Measurements from ENCODE around the gene AFF3.

AFF3 gene

GRCh38 chr2:99875627-99876201, 266.7 kb downstream of the AFF3 start:
- DNase-seq, result no peak

DNA sequence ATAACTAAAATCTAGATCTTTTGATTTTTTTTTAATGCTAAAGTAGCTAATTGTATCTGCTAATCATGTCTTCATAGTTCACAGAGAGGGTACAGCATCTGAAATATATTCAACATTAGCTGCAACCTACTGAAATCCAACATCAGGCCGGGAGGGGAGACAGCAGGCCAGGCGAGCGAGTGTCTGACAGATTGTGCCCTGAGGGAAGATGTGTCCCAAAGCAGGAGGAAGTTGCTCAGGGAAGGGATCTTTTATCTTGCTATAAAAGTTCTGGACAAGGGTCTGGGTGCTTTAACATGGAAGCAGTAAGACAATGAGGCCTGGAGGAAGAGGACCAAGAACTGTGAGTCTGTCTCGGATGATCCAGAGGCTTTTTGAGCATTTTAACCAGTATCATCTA, 274.1 kb downstream of the AFF3 start:
- DNase-seq, result no peak

- no peak for DNase-seq
Measured at GRCh38 chr2:99867770-99868169, 274.6 kb downstream of the AFF3 start.

GRCh38 chr2:99865818-99866676, 276.3 kb downstream of the AFF3 start:
- no peak for DNase-seq

GRCh38 chr2:99864561-99865553, 277.5 kb downstream of the AFF3 start:
- no peak for DNase-seq

DNA sequence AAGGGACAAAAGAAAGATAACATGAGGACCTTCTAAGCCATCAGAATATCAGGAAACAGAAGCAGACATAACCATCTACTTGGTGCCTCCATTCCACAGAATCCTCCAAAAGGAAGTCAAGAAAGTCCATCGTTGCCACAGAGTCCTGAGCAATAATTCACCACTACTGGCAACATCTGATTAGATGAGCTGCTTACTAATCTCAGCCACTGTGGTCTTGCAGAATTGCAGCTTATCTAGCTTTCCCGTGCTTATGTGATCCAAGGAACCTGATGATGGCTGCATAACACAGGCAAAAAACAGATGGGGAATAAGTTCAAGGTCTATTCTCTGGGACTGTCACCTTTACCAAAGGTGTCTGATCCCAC, 278.5 kb downstream of the AFF3 start:
- no peak for DNase-seq

DNA sequence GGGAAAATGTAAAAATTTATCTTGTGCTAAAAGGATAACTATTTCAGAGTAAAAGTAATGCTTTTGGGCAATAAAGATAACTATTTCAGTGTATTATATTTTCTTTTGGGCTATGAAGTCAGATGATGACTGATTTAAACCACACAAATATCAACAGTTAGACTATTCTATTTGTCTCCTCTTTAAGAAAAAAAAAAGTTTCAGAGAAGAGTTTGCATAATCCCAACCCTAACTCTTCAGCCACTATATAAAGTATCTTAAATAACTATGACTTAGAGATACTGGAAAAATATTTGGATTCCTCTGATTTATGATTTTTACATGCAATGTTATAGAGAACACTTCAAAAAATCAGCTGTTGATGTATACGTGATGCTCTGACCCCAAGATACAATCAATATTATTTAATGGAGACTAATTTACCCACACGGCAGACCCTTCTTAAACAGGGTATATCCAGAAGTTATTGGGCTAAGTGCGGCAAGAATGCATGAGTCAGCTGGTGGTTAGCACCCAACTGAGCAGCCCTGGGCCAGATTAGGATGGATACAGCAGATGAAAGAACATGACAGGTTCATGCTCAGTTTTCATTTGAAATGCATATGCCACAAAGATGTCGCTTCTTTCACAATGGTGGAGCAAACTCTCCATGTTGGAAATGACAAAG, 279.0 kb downstream of the AFF3 start:
- no peak for DNase-seq

- DNase-seq, result no peak
Measured at GRCh38 chr2:99862566-99862965, 279.8 kb downstream of the AFF3 start.

DNA sequence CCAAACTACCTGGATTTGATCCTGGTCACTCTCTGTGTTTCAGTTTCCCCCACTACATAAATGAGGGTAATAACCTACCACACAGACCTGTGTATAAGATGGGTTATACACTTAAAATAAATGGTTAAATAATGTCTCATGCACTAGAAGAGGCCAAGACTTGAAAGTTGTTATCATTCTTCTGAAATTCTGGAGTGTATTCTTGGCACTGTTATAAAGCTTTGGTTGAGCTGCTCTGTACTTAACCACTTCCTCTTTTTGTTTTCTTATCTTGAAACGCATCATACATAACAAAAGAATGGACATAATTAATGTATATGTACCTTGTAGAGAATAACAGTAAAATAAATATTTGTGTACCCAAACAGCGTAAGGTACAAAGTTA, 281.0 kb downstream of the AFF3 start:
- DNase-seq, result no peak

DNA sequence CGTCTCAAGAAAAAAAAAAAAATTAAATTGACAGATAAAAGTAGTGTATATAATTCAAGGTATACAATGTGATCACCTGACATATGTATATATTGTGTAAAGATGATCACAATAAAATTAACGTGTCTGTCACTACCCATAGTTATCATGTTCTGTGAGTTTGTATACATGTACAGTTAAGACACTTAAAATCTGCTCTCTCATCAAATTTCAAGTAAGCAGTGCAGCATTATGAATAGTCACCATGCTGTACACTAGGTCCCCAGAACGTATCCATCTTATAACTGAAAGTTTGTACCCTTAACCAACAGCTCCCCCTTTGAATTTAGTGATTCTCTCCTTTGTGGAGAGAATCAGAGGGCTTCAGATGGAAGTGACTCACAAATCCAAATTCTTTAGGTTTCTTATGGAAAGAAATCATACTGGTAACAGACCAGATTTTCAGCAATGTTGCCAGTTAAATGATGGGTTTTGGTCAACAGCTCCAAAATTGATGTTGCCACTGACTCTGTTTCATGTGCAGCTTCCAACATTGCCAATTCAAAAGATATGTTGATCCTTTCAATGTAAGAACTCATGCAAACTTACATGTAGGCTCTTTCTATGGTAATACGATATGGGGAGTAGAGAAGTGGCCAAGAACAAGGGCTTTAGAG, 281.5 kb downstream of the AFF3 start:
- DNase-seq, result no peak

- no peak for DNase-seq
Measured at GRCh38 chr2:99858951-99859596, 283.3 kb downstream of the AFF3 start.

DNA sequence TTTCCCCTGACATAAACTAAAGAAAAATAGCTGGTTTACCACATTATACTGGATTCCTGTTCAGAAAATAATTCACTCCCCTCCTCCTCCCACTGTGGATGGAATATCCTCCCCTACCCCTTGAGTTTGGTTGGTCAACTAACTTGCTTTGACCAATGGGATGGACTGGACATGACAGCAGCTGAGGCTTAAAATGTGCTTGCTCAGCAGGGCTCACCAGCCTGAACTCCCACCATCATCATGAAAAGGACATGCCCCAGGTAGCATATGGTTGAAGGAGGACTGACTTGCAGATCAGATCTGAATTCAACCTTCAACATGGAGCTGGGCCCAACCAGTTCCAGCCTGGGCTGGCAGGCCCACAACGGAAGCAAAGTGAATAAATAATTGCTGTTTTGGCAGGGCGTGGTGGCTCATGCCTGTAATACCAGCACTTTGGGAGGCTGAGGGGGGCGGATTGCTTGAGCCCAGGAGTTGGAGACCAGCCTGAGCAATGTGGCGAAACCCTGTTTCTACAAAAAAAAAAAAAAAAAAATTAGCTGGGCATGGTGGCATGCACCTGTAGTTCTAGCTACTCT, 284.4 kb downstream of the AFF3 start:
- no peak for DNase-seq

GRCh38 chr2:99857372-99857771, 285.0 kb downstream of the AFF3 start:
- DNase-seq, result no peak

DNA sequence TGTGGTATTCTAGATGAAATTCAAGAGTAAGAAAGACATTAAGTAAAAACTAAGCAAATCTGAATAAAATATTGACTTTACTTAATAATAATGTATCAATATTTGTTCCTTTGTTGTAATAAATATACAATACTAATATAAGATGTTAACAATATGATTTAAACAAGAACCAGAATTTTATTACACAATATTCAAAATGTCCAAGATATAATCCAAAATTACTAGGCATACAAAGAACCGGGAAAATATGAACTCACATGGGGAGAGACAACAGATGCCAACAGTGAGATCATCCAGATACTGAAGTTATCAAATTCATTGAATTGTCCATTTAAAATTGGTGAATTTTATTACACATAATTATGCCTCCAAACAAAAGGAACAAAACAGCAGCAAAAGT, 286.3 kb downstream of the AFF3 start:
- no peak for DNase-seq

DNA sequence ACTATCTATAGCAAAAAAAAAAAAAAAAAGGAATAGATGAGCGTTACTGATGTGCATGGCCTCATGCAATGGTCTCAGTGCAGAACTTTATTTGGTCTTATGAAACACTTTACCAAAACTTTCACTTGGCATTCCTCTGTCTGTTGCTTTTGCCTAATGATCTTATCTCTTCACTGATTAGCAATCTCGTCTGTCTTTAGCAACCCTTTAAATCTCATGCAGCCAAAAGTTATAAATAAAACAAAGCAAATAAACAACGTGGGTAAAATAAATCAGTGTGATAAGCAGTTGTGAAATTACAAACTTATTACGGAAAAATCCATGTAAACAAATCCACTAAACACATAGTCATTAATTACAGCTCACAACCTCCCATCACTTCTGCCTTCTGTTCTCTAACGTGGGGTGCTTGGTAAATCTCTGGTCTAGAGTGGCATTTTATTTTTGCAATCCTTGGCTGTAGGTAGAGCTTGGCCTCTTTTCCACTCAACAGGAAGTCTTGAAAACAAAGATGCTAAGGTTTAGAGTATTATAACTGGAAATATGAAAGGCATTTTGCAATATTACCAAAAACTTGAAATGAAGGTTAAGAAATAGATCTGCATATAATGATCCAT, 288.0 kb downstream of the AFF3 start:
- no peak for DNase-seq

DNA sequence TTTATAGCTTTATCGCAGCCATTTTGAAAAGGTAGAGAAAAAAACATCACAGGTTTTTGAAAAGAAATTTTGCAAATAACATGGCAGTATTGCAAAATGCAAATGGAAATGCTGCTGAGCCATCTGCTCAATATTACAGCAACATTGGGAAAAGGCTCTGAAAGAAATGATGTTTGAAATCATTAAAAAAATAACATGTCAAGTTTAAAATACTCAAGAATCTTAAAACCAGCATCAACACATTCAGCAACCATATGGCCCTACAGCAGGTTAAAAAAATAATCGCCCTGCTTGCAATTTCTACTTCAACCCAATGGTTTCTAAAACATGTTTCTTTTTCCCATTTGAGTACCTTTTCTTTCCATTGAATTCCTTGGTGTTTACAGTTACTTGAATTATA, 289.4 kb downstream of the AFF3 start:
- DNase-seq, result no peak

GRCh38 chr2:99852376-99852934, 289.9 kb downstream of the AFF3 start:
- no peak for DNase-seq

GRCh38 chr2:99851811-99852210, 290.6 kb downstream of the AFF3 start:
- DNase-seq, result no peak

GRCh38 chr2:99851089-99851488, 291.3 kb downstream of the AFF3 start:
- DNase-seq, result no peak

DNA sequence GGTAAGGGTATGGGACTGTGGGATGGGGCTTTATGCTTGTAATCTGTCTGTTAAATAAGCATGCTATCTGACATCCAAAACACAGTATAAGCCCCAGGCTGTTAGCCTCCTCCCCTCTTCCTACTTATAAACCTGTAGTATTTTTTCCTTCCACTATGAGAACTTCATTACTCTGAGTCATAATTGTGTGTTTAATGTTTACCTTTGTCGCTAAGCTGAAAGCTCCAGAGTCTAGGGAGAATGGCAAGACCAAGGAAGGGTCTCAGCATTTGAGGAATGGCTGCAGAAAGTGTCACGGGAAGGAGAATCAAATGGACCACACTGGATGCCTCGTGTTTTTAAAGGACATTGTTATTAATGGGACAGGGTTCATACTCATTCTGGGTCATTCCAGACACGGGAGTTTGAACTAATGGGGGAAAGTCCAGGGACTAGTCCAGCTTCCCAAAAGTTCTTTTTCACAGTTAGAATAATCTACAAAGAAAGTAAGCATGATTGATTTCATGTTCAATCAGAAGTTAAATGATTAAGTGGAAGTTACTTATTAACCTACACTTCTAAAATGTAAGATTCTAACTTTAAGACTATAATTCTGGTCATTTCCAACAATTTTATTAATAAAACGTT, 292.2 kb downstream of the AFF3 start:
- DNase-seq, result no peak

Data from stimulated activated naive CD4-positive, alpha-beta T cell treated with Interleukin-2 at 50 U/mL for 16 hours (primary cell).